Spinal cord (tissue), 10 donors: ENCODE results near the gene MAP3K7CL. TPM values are rescaled to one million over a fixed set of nuclear protein-coding genes. Genes with fewer than 3 reads are reported as not detected.

ENCODE experiments used
- DNase-seq, 6 donors: peaks; one replicate each; pipeline versions ENCODE4 v3.0.0 to v3.0.0-alpha.2; 2013 to 2015; ENCODE audit warnings: low spot score in 6 of 6, low read depth in 4 of 6
- H3K27ac ChIP-seq: one replicate; pipeline ENCODE4 v1.5.1; 2013; ENCODE audit warnings: low read depth, low read length, control low read depth
- H3K27me3 ChIP-seq: one replicate; pipeline ENCODE4 v1.6.1; 2013; ENCODE audit warnings: low read length; ENCODE audit not compliant: control insufficient read depth, insufficient read depth
- H3K36me3 ChIP-seq: one replicate; pipeline ENCODE4 v1.6.1; 2013; ENCODE audit warnings: low read length; ENCODE audit not compliant: control insufficient read depth, insufficient read depth
- H3K4me1 ChIP-seq: one replicate; pipeline ENCODE4 v1.6.1; 2013; ENCODE audit warnings: low read length; ENCODE audit not compliant: control insufficient read depth, insufficient read depth
- H3K4me3 ChIP-seq: one replicate; pipeline ENCODE4 v1.5.1; 2013; ENCODE audit warnings: low read depth, low read length, control low read depth
- H3K9me3 ChIP-seq: one replicate; pipeline ENCODE4 v1.6.1; 2013; ENCODE audit warnings: low read length; ENCODE audit not compliant: control insufficient read depth, insufficient read depth
- WGBS: methylation state at CpG from one replicate; pipeline ENCODE4 v1.1.5; 2013; ENCODE audit warnings: missing lambda C conversion rate; ENCODE audit not compliant: insufficient coverage; 5-methylcytosine and 5-hydroxymethylcytosine counted together
- long read RNA-seq, 4 donors: transcript quantifications; one replicate each; lab custom pipeline, GENCODE V29; 2026
- polyA plus RNA-seq, 2 donors: library from polyadenylated mRNA; unstranded; fragments of 120-200 nt; gene quantifications; one replicate each; pipeline ENCODE4 v1.2.1, GENCODE V29; 2013; ENCODE audit not compliant: insufficient read length in 2 of 2
- total RNA-seq, 2 donors: library from RNA; depleted of rRNA in 1 of 2; stranded (reverse); fragments of 120-200 nt in 1 of 2; fragments of >200 nt in 1 of 2; gene quantifications; one replicate each; pipeline versions ENCODE4 v1.2.3 to v1.2.4, GENCODE V29; 2013 to 2014
- donor health status: healthy.

Gene MAP3K7CL, protein sequence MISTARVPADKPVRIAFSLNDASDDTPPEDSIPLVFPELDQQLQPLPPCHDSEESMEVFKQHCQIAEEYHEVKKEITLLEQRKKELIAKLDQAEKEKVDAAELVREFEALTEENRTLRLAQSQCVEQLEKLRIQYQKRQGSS
- total RNA-seq (1 to 10 TPM; 2.9 to 4.8 TPM), polyA plus RNA-seq (1 to 10 TPM; 3.6 to 5.4 TPM)
- long read RNA-seq, donor 1, partial matches to known transcripts, result 0 of 1 reads
- long read RNA-seq, donor 1, other reads (novel, unspliced or antisense), result 0 of 1 reads
- long read RNA-seq, donor 2, result 0 reads
- long read RNA-seq, donor 3, result 0 reads
- long read RNA-seq, donor 4, partial matches to known transcripts, result 0 of 2 reads
- long read RNA-seq, donor 4, other reads (novel, unspliced or antisense), result 0 of 2 reads

DNA sequence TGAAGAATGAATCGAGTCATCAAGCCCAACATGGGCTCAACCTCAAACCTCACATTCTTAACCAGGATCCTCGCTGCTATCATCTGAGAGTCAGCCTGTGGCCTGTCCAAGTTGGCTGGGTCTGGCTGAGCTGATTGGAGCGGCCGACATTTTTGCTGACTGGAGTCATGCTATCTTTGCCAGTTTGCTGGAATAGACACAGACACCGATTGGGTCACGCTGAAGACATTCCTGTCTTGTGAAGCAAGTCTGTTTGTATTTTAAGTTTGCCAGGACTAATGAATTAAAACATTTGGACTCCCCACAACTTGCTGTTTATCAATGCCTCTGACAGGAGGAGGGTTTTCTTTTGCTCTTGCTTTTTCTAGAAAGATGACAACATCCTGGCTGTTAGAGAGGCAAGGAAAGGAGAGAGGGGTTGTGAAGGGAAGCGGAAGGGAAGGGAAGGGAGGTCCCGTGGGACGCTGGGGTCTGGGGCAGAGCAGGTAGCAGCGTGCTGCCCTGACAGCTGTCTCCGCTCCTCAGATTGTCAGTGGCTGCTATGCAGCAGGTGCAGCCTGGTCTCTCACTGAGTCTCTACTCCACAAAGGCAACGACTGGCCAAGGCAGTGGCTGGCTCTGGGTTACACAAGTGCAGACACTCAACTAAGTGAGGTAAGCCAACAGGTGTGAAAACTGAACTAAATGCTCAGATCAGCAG lies at the start of gene MAP3K7CL:
MAP3K7CL (plus strand) TSS at position 375 of the 700 bp plus-strand sequence. CDS start 2,701 bp downstream, outside the sequence.
- WGBS, result 91% methylated on average over 11 of the region's 12 CpGs
- Histone ChIP-seq H3K9me3 (no peaks in the 10 kb centered on the region), H3K4me3 (no peak within 1 kb of the TSS), H3K4me1 (no peaks in the 10 kb centered on the region), H3K27me3 (no peaks in the 10 kb centered on the region), H3K36me3 (no peaks in the 10 kb centered on the region), H3K27ac (no peak within 1 kb of the TSS)
- DNase-seq, result no peak

DNA sequence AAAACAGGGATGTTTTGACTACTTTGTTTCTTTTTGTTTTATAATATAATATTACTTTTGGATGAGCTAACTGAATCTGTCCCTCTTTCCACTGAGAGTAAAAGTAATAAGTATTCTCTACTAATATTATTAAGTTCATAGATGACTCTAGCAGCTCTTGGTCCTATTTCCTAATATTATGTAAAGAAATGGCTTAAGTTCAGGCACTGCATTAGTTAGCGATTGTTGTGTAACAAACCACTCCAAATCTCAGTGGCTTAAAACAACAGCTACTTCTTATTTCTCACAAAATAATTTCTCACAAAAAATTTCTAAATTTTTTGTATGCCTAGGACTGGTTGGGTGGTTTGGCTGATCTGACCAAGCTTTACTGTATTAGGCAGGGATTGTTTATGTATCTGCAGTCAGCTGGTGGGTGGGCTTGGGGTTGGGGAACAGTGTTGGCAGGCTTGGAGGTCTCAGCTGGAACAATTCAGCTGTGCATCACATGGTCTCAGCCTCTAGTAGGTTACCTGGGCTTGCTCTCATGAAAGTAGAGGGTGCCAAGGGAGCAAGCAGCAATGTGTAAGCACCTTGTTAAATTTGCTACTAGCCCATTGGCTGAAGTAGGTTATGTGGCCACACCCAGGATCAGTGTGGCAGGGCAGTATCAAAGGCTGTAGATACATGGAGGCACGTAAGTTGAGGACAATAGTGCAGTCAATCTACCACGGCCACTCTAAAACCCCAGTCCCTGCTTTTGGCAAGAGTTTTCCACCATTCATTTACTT lies 48.2 kb upstream of the MAP3K7CL start:
- Histone ChIP-seq H3K4me1 (no peaks in the 10 kb centered on the region), H3K27ac (no peak overlapping the region), H3K4me3 (no peak overlapping the region), H3K27me3 (no peaks in the 10 kb centered on the region), H3K36me3 (no peaks in the 10 kb centered on the region), H3K9me3 (no peaks in the 10 kb centered on the region)
- DNase-seq, result no peak
- WGBS, result 67% methylated on average over 1 of the region's 3 CpGs

DNA sequence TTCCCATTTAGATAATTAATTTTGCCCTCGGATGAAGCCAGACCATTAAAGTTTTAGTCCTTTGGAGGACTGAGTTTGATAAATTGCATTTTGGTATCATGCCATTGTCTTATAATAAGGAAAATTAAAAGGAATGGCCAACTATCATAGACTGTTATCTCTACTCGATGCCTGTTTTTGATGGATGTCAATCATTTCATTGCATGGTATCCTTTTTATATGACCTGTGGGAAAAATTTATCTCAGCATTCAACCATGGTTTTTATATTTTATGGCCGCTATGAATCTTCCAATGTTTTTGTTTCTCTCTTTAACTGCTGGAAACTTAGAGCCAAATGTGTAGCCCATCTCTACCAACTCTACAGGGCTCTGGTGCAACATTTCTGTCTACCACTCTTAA lies 47.1 kb upstream of the MAP3K7CL start:
- Histone ChIP-seq H3K27ac (no peak overlapping the region), H3K4me1 (no peaks in the 10 kb centered on the region), H3K4me3 (no peak overlapping the region), H3K36me3 (no peaks in the 10 kb centered on the region), H3K27me3 (no peaks in the 10 kb centered on the region), H3K9me3 (no peaks in the 10 kb centered on the region)
- DNase-seq, result no peak
- WGBS, result no CpG with 5 or more reads among the region's 3 CpGs

DNA sequence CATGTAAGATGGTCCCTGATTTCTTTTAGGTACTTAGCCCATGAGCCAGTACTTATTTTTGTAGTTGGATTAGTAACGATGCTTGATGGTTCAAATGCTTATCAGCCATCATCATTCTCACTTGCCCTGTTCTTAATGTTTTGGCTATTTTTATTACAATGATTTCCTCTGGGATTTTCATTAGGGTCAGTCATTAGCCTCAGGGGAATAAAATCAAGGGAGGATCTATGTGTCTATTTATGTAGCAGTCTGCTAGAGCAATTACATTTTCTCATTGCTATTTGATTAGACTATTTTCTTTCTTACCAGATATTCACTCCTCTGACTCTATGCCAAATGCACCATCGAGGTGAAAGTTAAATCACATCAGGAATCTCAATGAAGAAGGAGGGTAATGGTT lies 46.1 kb upstream of the MAP3K7CL start:
- no peaks in the 10 kb centered on the region for H3K27me3 ChIP-seq
- DNase-seq, result no peak
- H3K9me3 ChIP-seq, result no peaks in the 10 kb centered on the region
- no peak overlapping the region for H3K27ac ChIP-seq
- WGBS, result no CpG with 5 or more reads among the region's 2 CpGs
- no peaks in the 10 kb centered on the region for H3K36me3 ChIP-seq
- no peaks in the 10 kb centered on the region for H3K4me1 ChIP-seq
- no peak overlapping the region for H3K4me3 ChIP-seq

DNA sequence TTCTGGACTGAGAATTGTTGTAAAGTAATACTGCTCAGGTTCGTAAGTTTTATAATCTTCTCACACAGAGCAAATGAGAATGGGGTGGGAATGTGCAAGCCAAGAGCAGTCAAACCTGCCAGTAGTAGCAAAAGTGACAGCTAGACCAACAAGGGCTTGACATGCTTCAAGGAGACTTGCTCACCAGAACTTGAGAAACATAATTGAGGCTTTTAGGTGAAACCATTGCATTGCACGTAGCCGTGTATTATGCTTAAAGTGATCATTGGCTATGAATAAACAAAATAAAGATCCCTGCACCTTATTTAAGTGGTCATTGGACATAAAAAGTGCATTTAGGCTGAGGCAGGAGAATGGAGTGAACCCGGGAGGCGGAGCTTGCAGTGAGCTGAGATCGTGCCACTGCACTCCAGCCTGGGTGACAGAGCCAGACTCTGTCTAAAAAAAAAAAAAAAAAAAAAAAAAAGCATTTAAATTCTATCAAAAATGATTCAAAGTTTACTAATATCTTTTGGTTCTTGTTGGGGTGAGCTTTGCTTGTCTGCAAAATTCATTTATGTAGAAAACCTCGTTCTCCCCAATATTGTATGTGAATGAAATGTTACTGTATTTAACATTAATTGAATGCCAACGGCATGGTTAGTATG lies 45.2 kb upstream of the MAP3K7CL start:
- DNase-seq, result no peak
- peaks cover 1% of the 10 kb centered on the region for H3K4me1 ChIP-seq
- H3K36me3 ChIP-seq, result no peaks in the 10 kb centered on the region

DNA sequence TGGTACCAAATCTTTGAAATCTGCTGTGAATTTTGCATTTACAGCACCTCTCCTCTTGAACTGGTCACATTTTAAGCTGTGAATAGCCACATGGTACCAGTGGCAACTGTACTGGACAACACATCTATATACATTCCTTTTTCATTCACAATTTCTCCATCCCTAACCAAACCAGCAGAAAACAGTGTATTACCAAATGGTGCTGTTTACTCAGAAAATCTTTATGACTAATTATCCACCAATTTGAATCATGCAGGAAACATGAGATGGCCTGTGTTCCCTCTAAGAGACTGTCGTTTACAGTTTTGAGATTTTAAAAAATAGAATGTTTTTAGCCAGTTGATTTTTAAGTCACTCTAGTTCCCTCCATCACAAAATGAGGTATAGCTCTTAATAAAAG lies 39.4 kb upstream of the MAP3K7CL start:
- no peaks in the 10 kb centered on the region for H3K27me3 ChIP-seq
- H3K9me3 ChIP-seq, result no peaks in the 10 kb centered on the region
- WGBS, result no CpG with 5 or more reads among the region's 1 CpG
- peaks cover 4% of the 10 kb centered on the region for H3K4me1 ChIP-seq
- no peak overlapping the region for H3K4me3 ChIP-seq
- no peak overlapping the region for H3K27ac ChIP-seq
- no peaks in the 10 kb centered on the region for H3K36me3 ChIP-seq
- DNase-seq, result no peak

More for the DNA sequence above, 45.2 kb upstream of the MAP3K7CL start:
- Histone ChIP-seq H3K27me3 (no peaks in the 10 kb centered on the region), H3K9me3 (no peaks in the 10 kb centered on the region), H3K27ac (no peak overlapping the region), H3K4me3 (no peak overlapping the region)
- whole genome bisulfite sequencing, result no CpG with 5 or more reads among the region's 8 CpGs

DNA sequence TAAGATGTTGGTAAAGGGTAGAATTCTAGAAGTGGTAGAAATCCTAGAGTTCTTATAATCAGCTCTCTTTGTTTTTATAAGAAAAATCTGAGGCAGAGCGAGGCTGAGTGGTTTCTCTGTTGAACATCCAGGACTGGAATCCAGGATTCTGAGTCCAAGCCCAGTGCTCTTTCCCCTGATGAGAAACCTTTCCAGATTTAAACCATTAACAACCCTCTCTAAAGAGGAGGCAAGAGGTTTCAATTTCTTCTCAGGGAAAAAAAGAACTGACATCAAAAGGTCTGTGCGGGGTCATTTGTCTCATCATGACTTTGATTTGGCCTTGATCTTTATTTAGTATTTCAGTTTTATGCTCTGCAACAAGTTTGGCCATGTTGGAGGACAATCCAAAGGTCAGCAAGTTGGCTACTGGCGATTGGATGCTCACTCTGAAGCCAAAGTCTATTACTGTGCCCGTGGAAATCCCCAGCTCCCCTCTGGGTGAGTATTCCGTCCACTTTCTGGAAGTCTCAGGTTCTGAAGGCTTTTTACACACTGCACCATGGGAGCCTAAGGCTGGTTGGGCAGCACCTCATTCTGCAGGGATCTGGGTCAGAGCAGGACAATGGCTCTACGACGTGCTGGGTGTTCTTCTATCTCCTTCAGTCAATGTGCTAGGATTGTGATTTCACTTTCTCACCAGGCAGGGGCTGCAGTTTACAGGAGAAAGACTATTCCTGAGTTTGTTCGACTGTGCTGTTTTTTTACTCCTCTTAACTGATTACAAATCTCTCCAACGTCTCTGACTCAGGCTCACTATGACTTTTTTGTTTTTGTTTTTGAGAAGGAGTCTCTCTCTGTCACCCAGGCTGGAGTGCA lies 38.1 kb upstream of the MAP3K7CL start:
- Histone ChIP-seq H3K4me1 (peaks cover 4% of the 10 kb centered on the region), H3K27me3 (no peaks in the 10 kb centered on the region), H3K4me3 (no peak overlapping the region), H3K9me3 (no peaks in the 10 kb centered on the region), H3K27ac (no peak overlapping the region), H3K36me3 (no peaks in the 10 kb centered on the region)
- DNase-seq, result no peak
- WGBS, result 71% methylated on average over 7 of the region's 9 CpGs

DNA sequence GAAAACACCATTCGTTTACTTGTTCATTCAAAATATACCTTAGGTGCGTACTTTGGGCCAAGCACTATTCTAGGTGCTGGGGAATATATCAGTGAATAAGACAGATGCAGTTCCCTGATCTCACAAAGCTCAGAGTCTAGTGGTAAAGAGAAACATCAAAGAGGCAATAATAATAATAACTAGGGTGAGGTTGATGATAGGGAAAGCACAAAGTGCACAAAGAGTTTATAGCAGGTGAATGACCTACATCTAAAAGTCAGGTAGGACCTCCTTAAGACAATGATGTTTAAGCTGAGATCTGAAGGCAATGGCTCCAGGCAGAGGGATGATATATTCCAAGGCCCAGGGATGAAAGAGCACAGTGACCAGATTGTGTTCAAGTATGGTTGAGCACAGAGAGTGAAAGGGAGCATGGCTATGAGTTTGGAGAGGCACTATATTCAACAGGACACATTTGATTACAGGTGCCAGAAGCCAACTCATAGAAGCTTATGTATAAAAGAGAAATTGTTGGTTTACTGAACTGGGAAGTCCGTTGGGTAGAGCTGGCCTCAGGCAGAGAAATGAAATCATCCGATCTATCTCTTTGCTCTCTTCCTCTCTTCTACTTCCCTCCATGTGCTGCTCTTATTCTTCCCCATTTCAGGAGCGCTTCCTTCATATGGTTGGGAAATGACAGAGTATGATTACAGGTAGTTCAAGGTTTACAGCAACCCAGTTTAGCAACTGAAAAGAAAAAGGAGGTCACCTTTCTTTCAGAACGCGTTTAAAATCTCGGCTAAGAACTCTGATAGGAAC lies 34.0 kb upstream of the MAP3K7CL start:
- H3K9me3 ChIP-seq, result no peaks in the 10 kb centered on the region
- no peak overlapping the region for H3K27ac ChIP-seq
- no peaks in the 10 kb centered on the region for H3K27me3 ChIP-seq
- no peaks in the 10 kb centered on the region for H3K4me1 ChIP-seq
- no peaks in the 10 kb centered on the region for H3K36me3 ChIP-seq
- DNase-seq, result no peak
- WGBS, result 75% methylated on average over 3 of the region's 8 CpGs
- no peak overlapping the region for H3K4me3 ChIP-seq
